H9 (cell line): ENCODE data around the gene FAM219B. TPM values are rescaled to one million over a fixed set of nuclear protein-coding genes. Genes with fewer than 3 reads are reported as not detected.

Experiments
- DNase-seq: peaks from one replicate; pipeline ENCODE4 v3.0.0-alpha.2; 2017
- H2AFZ ChIP-seq: one replicate; pipeline ENCODE4 v1.6.1; 2013; ENCODE audit warnings: mild to moderate bottlenecking, low read length, control low read depth, moderate library complexity
- H2AK5ac ChIP-seq: 2 replicates; pipeline ENCODE4 v1.6.1; 2013; ENCODE audit warnings: low read length, control low read depth, mixed read lengths; ENCODE audit not compliant: insufficient read length
- H2BK120ac ChIP-seq: one replicate; pipeline ENCODE4 v1.6.1; 2013; ENCODE audit warnings: low read depth, mild to moderate bottlenecking, low read length, control low read depth, inconsistent platforms; ENCODE audit not compliant: poor library complexity, severe bottlenecking
- H2BK12ac ChIP-seq: 2 replicates; pipeline ENCODE4 v1.6.1; 2013; ENCODE audit warnings: low read length, control low read depth, mixed read lengths, low read depth; ENCODE audit not compliant: insufficient read length
- H2BK15ac ChIP-seq: 2 replicates; pipeline ENCODE4 v1.6.1; 2013; ENCODE audit warnings: low read depth, low read length, control low read depth
- H2BK20ac ChIP-seq: one replicate; pipeline ENCODE4 v1.6.1; 2013; ENCODE audit warnings: low read depth, mild to moderate bottlenecking, low read length, control low read depth, inconsistent platforms; ENCODE audit not compliant: poor library complexity, severe bottlenecking
- H2BK5ac ChIP-seq: 2 replicates; pipeline ENCODE4 v1.6.1; 2013; ENCODE audit warnings: low read length, control low read depth, mixed read lengths; ENCODE audit not compliant: insufficient read length
- H3K14ac ChIP-seq: 2 replicates; pipeline ENCODE4 v1.6.1; 2013; ENCODE audit warnings: low read length, control low read depth; ENCODE audit not compliant: insufficient read depth
- H3K18ac ChIP-seq: 2 replicates; pipeline ENCODE4 v1.6.1; 2013; ENCODE audit warnings: low read depth, mild to moderate bottlenecking, mixed read lengths, low read length, control low read depth; ENCODE audit not compliant: insufficient read length
- H3K23ac ChIP-seq: 2 replicates; pipeline ENCODE4 v1.6.1; 2013; ENCODE audit warnings: low read length, control low read depth, mixed read lengths, low read depth; ENCODE audit not compliant: insufficient read length
- H3K23me2 ChIP-seq: 2 replicates; pipeline ENCODE4 v1.6.1; 2013; ENCODE audit warnings: low read depth, mild to moderate bottlenecking, mixed read lengths, low read length, control low read depth; ENCODE audit not compliant: insufficient read length, poor library complexity, severe bottlenecking
- H3K27ac ChIP-seq: 2 replicates; pipeline ENCODE4 v1.5.1; 2013; ENCODE audit warnings: low read length, control low read depth, mixed read lengths, low read depth; ENCODE audit not compliant: insufficient read length
- H3K27me3 ChIP-seq: 2 replicates; pipeline ENCODE4 v1.6.1; 2013; ENCODE audit warnings: low read length, control low read depth, inconsistent platforms; ENCODE audit not compliant: insufficient read depth
- H3K4ac ChIP-seq: 2 replicates; pipeline ENCODE4 v1.6.1; 2013; ENCODE audit warnings: low read depth, mild to moderate bottlenecking, control low read depth, inconsistent platforms, low read length, moderate library complexity
- H3K4me1 ChIP-seq: 2 replicates; pipeline ENCODE4 v1.6.1; 2013; ENCODE audit warnings: low read length, control low read depth, inconsistent platforms; ENCODE audit not compliant: insufficient read depth
- H3K4me2 ChIP-seq: 2 replicates; pipeline ENCODE4 v1.6.1; 2013; ENCODE audit warnings: low read length, control low read depth, mixed read lengths; ENCODE audit not compliant: insufficient read length, insufficient read depth
- H3K56ac ChIP-seq: 2 replicates; pipeline ENCODE4 v1.6.1; 2013; ENCODE audit warnings: low read depth, mild to moderate bottlenecking, mixed read lengths, low read length, control low read depth; ENCODE audit not compliant: insufficient read length
- H3K79me1 ChIP-seq: 2 replicates; pipeline ENCODE4 v1.6.1; 2013; ENCODE audit warnings: low read depth, mild to moderate bottlenecking, moderate library complexity, low read length, control low read depth, inconsistent platforms; ENCODE audit not compliant: insufficient read depth, poor library complexity, severe bottlenecking
- H3K79me2 ChIP-seq: 2 replicates; pipeline ENCODE4 v1.6.1; 2013; ENCODE audit warnings: low read length, control low read depth, inconsistent platforms; ENCODE audit not compliant: insufficient read depth
- H3K9ac ChIP-seq: 2 replicates; pipeline ENCODE4 v1.6.1; 2013; ENCODE audit warnings: low read length, control low read depth, mixed read lengths; ENCODE audit not compliant: insufficient read length; ENCODE audit errors: extremely low read depth
- H3K9me3 ChIP-seq: one replicate; pipeline ENCODE4 v1.6.1; 2013; ENCODE audit warnings: low read depth, low read length, inconsistent platforms; ENCODE audit not compliant: control insufficient read depth
- H3T11ph ChIP-seq: one replicate; pipeline ENCODE4 v1.6.1; 2013; ENCODE audit warnings: mild to moderate bottlenecking, low read length, control low read depth, inconsistent platforms
- H4K20me1 ChIP-seq: one replicate; pipeline ENCODE4 v1.6.1; 2013; ENCODE audit not compliant: control insufficient read depth, insufficient read length, insufficient read depth
- H4K5ac ChIP-seq: 2 replicates; pipeline ENCODE4 v1.6.1; 2013; ENCODE audit warnings: low read depth, mild to moderate bottlenecking, mixed read lengths, low read length, control low read depth; ENCODE audit not compliant: insufficient read length
- H4K8ac ChIP-seq: replicated peaks from 2 replicates; pipeline ENCODE4 v1.6.1; 2013; ENCODE audit warnings: low read length, control low read depth, mixed read lengths, low read depth; ENCODE audit not compliant: insufficient read length
- H4K91ac ChIP-seq: 2 replicates; pipeline ENCODE4 v1.6.1; 2013; ENCODE audit warnings: low read depth, mild to moderate bottlenecking, moderate library complexity, mixed read lengths, low read length, control low read depth; ENCODE audit not compliant: insufficient read length
- H3K27ac Mint-ChIP-seq, 3 experiments: 2 replicates in 2 of 3; 3 replicates in 1 of 3; pipeline ENCODE4 v1.8.0; 2020 to 2021; ENCODE audit warnings: mixed read lengths in 3 of 3, mild to moderate bottlenecking in 1 of 3, moderate library complexity in 1 of 3
- H3K27me3 Mint-ChIP-seq: 2 replicates; pipeline ENCODE4 v1.8.0; 2021; ENCODE audit warnings: low read depth, mild to moderate bottlenecking, moderate library complexity, mixed read lengths
- H3K36me3 Mint-ChIP-seq, 3 experiments: 2 replicates in 2 of 3; 3 replicates in 1 of 3; pipeline ENCODE4 v1.8.0; 2020 to 2021; ENCODE audit warnings: low read depth in 3 of 3, mixed read lengths in 3 of 3; ENCODE audit not compliant: insufficient read depth in 1 of 3
- H3K4me1 Mint-ChIP-seq, 2 experiments: 2 replicates each; pipeline ENCODE4 v1.8.0; 2020; ENCODE audit warnings: mixed read lengths in 2 of 2
- H3K4me3 Mint-ChIP-seq, 2 experiments: 2 replicates in 1 of 2; 3 replicates in 1 of 2; pipeline ENCODE4 v1.8.0; 2020 to 2021; ENCODE audit warnings: mild to moderate bottlenecking in 2 of 2, mixed read lengths in 2 of 2, moderate library complexity in 1 of 2
- H3K9me3 Mint-ChIP-seq, 2 experiments: 2 replicates in 1 of 2; 3 replicates in 1 of 2; pipeline ENCODE4 v1.8.0; 2020; ENCODE audit warnings: mild to moderate bottlenecking in 2 of 2, mixed read lengths in 2 of 2, moderate library complexity in 1 of 2
- WGBS: extraction: QIAGEN DNeasy Blood & Tissue Kit; methylation state at CpG from one replicate; pipeline ENCODE4 v1.1.7; 2013; ENCODE audit warnings: missing lambda C conversion rate, low lambda C conversion rate, mixed read lengths; ENCODE audit not compliant: insufficient read length; ENCODE audit errors: extremely low coverage; 5-methylcytosine and 5-hydroxymethylcytosine counted together
- total RNA-seq: library from RNA; stranded (reverse); gene quantifications from 2 replicates; pipeline ENCODE4 v1.2.1, GENCODE V29; 2021
- TF ChIP-seq, protein P1 (sequence below): fragments of 200-600 bp; sonication (generic); conservative IDR thresholded peaks from 3 replicates; pipeline ENCODE4 v1.8.0; 2021; ENCODE audit warnings: antibody characterized with exemption, mild to moderate bottlenecking

FAM219B gene
- total RNA-seq, 1 experiment from 2014 or later = 60.3 TPM

DNA sequence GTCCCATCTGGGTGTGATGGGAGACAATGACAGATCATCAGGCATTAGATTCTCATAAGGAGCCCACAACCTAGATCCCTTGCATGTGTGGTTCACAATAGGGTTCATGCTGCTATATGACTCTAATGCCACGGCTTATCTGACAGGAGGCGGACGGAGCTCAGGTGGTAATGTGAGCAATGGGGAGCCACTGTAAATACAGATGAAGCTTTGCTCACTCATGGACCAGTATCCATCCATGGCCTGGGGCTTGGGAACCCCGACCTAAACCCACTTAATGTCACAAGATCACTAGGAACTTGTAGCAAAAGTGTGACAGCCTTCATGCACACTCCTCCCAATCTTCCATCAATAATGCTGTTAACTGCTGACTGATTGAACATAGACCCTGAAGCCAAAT lies 2.0 kb upstream of the FAM219B start:
- no peak overlapping the region for H2BK20ac ChIP-seq
- H3K9me3 Mint-ChIP-seq = peaks cover 0 to 5% of the 10 kb centered on the region in 2 experiments; a peak in 1 of 5 replicates
- no peak overlapping the region for H3K4me2 ChIP-seq
- WGBS = no CpG with 5 or more reads among the region's 4 CpGs
- no peak overlapping the region for H2AK5ac ChIP-seq
- H3K4me1 Mint-ChIP-seq = peaks cover 19 to 20% of the 10 kb centered on the region in 2 experiments
- no peaks in the 10 kb centered on the region for H3K27me3 Mint-ChIP-seq
- H3K27ac Mint-ChIP-seq = no peak overlapping the region
- no peak for DNase-seq
- H3K4me3 Mint-ChIP-seq = no peak overlapping the region
- H2BK5ac ChIP-seq = no peak overlapping the region
- no peak overlapping the region for H4K5ac ChIP-seq
- H3K9ac ChIP-seq = no peak overlapping the region
- no peak overlapping the region for H3T11ph ChIP-seq
- no peak overlapping the region for H2BK120ac ChIP-seq
- no peaks in the 10 kb centered on the region for H3K27me3 ChIP-seq
- peaks cover 9% of the 10 kb centered on the region for H3K23me2 ChIP-seq
- H3K18ac ChIP-seq = no peak overlapping the region
- no peak overlapping the region for H2BK15ac ChIP-seq
- H3K4ac ChIP-seq = no peak overlapping the region
- no peaks in the 10 kb centered on the region for H3K79me1 ChIP-seq
- no peak overlapping the region for H3K56ac ChIP-seq
- H3K4me1 ChIP-seq = no peaks in the 10 kb centered on the region
- H3K79me2 ChIP-seq = no peaks in the 10 kb centered on the region
- no peak overlapping the region for H3K23ac ChIP-seq
- H3K36me3 Mint-ChIP-seq = peaks cover 32 to 46% (median 40%) of the 10 kb centered on the region in 3 experiments
- H4K20me1 ChIP-seq = no peaks in the 10 kb centered on the region
- TF ChIP-seq, protein P1, sequence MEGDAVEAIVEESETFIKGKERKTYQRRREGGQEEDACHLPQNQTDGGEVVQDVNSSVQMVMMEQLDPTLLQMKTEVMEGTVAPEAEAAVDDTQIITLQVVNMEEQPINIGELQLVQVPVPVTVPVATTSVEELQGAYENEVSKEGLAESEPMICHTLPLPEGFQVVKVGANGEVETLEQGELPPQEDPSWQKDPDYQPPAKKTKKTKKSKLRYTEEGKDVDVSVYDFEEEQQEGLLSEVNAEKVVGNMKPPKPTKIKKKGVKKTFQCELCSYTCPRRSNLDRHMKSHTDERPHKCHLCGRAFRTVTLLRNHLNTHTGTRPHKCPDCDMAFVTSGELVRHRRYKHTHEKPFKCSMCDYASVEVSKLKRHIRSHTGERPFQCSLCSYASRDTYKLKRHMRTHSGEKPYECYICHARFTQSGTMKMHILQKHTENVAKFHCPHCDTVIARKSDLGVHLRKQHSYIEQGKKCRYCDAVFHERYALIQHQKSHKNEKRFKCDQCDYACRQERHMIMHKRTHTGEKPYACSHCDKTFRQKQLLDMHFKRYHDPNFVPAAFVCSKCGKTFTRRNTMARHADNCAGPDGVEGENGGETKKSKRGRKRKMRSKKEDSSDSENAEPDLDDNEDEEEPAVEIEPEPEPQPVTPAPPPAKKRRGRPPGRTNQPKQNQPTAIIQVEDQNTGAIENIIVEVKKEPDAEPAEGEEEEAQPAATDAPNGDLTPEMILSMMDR = no peak
- no peaks in the 10 kb centered on the region for H3K9me3 ChIP-seq
- no peak overlapping the region for H4K91ac ChIP-seq
- no peak overlapping the region for H4K8ac ChIP-seq
- no peak overlapping the region for H3K14ac ChIP-seq
- H3K27ac ChIP-seq = no peak overlapping the region
- H2AFZ ChIP-seq = no peak overlapping the region
- H2BK12ac ChIP-seq = no peak overlapping the region
